GM18909 (cell line): ENCODE data around the gene BAZ2B.
"Not testable (repeated sequence)": the region's sequence is repeated elsewhere in the genome, so short reads cannot be mapped to it uniquely, and the experiment has no call there.

Experiments used
- ATAC-seq: cut with Tn5 transposase; IDR thresholded peaks from one replicate; pipeline ENCODE4 v1.9.1; 2021; ENCODE audit warnings: mild to moderate bottlenecking; ENCODE audit not compliant: unreplicated experiment, poor library complexity

The BAZ2B gene

DNA sequence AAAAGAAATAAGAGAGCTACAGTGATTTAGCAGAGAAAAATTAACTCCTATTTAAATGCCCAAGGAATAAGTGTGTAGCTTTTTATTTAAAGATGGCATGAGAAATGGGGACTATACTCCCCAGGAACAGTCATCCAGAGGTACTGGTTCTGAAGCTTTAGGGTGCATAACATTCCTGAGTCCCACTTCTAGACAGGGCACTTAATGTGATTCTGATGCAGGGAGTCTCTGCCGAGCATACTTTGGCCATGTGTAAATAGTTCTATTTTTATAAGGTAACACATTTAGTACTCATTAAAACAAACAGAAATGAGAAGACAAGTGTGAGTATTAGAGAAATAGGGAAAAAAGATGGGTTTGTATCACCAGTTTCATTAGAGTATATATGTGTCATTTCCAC lies 175.2 kb downstream of the BAZ2B start:
- ATAC-seq = no peak

DNA sequence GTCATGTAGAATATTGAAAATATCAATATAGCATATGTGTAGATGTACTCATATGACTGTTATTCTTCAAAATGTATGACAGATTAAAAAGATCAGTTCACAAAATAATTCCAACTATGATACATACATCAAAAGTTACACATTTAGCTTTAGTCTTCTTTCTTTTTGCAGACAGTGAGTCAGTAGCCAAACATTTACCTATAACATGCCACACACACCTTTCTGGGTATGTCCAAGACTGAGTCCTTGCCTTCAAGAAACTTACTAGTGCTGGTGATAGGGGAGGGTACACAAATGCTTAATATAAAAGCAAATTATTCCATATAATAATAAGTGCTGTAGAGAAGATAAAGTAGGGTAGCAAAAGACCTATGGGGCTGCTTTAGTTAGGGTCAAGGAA lies 176.9 kb downstream of the BAZ2B start:
- ATAC-seq = no peak

DNA sequence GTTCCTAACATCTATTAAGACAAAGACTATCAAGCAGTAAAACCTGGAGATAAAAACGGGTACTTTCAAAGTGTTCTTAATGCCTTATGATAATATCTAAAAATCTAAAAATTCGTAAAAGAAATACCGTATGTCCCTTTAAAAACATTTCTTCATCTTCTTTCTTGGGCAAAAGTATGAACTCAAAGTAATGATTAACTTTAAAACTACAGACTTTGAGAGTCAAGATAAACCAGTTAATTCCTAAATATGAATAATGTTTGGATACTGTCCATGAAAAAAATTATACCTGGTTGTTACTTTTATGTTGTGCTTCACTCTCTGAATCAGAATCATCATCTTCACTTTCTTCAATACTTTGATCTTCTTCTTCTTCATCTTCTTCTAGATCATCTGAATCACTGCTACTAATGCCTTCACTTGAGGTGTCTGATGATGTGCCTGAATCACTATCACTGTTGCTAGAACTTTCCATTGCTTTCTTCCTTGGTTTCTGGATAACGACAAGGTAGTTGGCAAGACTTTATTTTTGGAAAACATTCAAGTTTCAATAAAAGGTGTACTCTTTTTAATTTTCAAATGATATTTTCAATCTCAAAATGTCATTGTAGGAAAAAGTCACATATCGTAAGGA lies 177.5 kb downstream of the BAZ2B start:
- ATAC-seq = no peak

DNA sequence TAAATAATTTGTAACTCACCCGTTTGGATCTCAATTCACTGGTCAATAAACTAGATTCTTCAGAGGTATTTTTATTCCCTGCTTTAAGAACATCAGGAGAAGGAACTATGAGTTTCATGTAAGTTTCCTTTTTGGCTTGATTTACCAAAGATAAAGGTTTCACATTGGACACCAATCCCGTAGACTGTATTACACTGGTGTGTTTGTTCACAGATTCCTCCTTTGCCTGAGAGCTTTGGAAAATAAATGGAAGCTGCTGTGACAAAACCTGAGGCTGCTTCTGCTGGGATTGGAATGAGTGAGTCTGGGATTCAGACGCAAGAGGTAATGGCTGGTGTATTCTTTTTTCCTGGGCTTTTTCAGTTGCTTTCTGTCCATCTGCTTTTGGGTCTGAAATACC lies 178.1 kb downstream of the BAZ2B start:
- no peak for ATAC-seq

DNA sequence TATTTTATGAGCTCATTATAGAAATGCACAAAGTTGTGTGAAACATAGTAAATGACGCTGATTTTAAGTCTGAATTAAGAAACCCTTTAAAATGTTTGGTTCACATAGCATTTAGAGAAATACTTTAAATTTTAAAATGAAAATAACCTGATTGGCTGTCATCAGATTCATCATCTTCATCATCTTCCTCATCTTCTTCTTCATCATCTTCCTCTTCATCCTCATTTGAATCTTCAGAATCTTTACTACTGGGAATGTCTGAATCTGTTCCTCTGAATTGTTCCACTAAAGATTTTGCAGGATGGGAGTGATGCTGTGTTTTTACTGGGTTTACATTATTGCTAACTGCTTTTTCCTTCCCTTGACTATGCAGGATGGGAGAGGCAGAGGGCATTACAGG lies 183.7 kb downstream of the BAZ2B start:
- ATAC-seq = no peak

DNA sequence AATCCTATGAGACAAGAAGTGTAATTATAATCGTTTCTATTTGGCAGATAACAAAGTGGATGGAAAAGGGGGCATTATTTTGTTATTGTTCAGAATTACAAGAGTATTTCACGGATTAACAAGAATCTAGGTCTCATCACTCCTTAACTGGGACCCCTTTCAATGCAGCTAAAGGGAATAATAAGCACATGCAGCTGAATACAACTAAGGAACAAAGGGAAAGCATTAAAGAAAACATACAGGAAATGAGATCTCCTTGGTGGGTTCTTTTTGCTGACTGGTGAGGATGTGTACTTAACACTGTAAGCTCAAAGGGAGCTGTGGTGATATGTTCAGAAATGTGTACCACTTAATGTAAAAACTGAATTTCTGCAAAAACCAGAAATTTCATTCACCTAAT lies 189.3 kb downstream of the BAZ2B start:
- ATAC-seq = no peak

DNA sequence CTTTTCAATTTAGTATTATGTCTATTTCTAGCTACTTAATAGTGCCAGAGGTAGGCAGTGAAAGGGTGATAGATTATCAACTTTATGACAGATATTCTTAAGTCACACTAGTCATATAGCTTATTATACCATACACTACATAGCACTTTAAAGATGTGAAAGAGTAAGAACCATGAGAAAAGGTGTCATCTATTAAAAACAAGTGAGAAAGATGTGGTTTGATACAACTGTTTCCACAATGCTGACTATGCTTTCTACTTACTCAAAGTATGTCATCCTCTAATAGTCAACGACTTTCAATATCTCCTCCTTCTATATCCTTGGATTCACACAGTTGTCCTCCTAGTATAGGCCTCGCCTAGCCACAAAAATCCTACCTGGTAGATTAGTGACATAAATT lies 196.9 kb downstream of the BAZ2B start:
- no peak for ATAC-seq

DNA sequence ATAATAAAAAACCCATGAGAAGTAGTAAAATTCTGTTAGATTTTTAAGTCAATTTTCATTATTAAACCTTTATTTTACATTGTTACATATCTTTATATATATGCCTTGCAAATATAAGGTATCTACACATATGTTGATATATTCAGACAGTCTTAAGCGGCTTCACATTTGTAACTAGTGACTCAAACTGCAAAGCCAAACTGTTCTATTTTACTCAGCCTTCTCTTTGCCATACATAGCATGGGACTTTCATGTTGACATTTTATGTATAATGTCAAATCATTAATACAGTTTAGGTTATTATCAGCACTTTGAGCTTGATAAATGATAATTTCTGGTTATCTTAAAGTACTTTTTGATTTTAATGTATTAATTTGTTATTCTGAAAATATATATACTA lies 204.9 kb downstream of the BAZ2B start:
- ATAC-seq = no peak

DNA sequence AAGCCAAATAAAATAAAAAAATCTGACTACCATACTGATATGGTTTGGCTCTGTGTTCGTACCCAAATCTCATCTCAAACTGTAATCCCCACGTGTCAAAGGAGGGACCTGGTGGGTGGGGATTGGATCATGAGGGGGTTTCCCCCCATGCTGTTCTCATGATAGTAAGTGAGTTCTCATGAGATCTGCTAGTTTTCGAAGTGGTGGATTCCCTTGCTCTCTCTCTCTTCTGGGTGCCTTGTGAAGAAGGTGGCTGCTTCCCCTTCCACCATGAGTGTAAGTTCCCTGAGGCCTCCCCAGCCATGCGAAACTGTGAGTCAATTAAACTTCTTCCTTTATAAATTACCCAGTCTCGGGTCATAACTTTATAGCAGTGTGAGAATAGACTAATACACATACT lies 206.1 kb downstream of the BAZ2B start:
- no peak for ATAC-seq

DNA sequence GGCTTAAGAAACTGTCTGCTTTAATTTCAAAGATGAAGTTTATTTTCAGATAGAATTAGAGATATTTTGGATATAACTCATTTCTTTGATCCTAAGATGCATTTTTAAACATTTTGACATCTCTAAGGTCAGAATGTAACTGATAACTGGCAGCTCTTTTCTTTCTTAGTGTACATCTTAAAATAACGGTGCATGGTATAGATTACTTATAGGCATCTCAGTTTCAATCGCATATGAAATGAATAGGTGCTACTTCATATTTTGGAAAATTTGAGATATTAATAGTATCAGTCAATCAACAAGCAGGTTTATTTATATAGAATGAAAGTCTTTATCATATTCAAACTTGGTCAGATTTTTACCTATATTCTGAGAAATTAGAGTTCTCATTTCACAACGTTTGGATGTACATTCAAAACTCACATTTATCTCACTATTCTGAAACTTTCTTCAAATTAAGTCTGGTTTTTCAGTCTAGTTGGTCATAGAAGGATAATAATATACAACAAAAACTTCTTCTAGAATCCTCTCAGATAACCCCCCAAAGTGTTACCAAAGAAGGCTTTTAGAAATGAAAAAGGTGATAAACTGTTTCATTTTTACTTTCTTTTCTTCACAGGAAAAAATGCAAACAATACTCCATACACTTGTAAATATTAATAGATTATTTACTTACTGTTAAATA lies 207.1 kb downstream of the BAZ2B start:
- no peak for ATAC-seq

DNA sequence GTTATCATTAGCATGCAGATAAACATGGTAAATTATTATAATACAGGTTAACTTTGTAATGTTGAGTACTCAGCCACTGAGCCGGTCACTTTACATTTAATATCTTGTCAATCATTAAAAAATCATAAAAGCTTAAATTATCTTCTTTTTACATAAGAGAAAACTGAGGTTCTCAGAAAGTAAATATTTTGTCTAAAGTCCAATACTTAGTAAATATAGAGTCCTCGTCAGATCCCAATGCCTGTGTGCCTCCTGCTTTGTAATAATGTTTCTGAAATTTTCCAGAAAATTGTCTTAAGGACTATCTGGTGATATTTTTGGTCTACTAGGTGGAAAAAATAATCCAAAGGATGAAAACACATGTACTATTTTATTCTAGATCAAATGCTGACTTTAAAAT lies 213.6 kb downstream of the BAZ2B start:
- no peak for ATAC-seq

DNA sequence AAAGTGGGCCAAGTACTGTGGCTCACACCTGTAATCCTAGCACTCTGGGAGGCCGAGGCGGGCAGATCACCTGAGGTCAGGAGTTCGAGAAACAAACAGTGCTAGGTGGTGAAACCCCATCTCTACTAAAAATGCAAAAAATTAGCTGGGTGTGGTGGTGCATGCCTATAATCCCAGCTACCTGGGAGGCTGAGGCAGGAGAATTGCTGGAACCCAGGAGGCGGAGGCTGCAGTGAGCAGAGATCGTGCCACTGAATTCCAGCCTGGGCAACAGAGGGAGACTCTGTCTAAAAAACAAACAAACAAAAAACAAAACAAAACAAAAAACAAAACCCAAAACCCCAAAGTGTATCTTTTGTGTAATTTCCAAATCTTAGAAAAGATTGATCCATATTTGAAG lies 214.2 kb downstream of the BAZ2B start:
- ATAC-seq = not testable (repeated sequence)

DNA sequence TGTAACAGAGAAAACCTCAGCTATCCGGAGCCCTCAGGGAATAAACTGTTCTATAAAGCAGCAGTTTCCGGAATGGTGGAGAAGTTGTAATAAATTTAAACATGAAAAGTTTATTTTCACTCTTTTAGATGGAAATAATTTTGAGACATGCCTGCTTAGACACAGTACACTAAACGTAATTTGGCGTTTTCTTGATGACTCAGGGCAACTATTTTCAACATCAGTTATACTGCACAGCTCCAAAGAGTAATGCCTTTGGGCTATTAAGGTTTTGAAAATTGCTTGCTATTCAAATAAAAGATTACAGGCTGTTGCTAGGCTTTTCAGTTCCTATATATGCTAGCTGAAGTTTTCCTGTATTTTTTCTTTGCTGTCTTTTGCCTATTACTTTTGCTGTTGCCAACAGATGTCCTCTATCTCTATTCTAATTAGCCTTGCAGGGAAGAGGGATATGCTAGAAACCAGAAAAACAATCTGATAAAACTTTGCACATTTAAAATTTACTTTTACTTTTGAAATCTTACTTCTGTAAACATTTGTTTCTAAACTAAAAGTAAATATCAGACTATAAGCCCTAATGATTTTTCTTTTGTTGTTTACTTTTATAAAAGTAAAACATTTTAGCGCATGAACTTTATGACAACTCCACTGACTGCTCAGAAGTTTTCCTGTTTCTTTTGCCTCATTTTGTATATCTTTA lies 216.5 kb downstream of the BAZ2B start:
- ATAC-seq = no peak

DNA sequence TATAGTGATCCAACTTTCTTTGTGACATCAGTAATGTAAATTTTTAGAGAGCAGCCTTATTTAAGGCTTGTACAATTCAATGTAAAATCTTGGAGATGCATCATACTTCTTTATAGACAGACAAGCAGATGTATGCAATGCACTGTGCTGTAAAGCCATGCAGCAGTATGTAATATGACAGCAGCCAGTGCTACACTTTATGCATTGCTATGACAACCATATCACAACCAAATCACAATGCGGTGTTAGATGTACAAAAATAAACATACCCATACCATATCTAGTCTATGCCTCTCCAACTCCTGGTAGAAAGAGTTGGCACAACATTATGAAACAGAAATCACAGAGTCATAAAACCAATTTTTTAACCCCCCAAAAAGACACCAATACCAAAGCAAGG lies 219.5 kb downstream of the BAZ2B start:
- ATAC-seq = no peak

DNA sequence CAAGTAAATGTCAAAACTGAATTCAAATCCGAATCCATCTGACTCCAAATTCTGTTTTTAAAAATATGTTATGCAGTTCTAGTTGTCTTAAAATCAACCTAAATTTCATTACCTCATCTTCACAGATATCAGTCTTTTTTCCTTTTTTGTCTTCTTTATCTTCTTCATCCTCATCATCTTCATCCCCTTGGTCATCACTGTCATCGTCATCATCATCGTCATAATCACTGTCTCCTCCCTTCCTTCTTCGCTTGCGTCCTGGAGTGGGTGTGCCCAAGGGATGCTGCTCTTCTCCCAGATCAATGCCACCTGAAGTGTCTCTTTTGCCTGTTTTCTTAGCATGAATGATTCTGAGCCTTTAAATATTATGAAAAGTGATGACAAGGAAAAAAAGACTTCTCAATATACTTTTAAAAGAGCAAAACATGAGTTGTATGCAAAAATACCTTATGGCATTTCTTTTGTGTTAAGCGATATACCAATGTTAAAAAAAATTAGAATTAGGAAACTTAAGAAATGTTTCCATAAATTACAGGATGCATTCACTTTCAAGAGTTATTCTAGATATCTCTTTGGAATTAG lies 233.8 kb downstream of the BAZ2B start:
- no peak for ATAC-seq

DNA sequence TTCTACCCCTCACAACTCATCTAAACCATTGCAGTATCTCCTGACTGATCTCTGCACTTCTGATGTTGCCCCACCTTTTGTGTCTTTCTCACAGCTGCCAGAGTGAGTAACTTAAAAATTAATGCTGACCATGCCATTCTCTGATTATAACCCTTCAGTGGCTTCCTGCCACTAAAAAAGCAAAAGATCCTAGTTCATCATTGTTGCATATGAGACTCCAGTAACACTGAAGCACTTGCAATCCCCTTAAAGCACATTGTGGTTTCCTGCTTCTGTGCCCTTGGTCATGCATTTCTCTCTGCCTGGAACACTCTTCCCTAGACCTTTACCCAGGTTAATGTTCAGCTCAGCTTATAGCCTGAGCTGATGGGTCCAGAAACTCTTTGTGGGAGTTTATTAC lies 234.8 kb downstream of the BAZ2B start:
- ATAC-seq = peak; percentile 88

DNA sequence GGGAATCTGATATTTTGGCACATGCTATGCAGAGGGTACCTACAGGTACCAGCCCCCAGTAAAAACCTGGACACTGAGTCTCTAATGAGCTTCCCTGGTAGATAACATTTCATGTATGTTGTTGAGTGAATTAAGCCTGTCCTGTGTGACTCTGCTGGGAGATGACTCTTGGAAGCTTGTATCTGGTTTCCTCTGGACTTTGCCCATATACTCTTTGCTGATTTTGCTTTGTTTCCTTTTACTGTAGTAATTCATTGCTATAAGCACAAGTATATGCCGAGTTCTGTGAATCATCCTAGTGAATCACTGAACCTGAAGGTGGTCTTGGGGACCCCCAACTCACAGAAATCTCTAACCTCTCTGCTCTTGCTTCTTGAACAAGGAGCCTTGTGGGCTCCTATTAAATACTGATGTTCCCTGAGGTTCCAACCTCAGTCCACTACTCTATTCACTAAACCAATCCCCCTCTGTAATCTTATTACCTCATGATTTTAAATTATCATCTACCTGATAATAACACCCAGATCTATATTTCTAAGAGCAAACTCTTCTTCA lies 235.6 kb downstream of the BAZ2B start:
- no peak for ATAC-seq

DNA sequence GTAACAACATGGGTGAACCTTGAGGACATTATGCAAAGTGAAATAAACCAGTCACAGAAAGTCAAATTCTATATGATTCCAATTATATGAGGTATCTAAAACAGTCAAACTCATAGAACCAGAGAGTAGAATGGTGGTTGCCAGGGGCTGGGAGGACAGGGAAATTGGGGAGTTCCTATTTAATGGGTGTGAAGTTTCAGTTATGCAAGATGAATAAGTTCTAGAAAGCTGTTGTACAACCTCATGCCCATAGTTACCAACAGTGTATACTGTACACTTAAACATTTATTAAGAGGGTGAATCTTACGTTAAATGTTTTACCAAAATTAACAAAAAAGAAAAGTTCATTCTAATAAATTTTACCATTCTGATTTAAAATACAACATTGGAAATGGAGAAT lies 237.2 kb downstream of the BAZ2B start:
- ATAC-seq = no peak

DNA sequence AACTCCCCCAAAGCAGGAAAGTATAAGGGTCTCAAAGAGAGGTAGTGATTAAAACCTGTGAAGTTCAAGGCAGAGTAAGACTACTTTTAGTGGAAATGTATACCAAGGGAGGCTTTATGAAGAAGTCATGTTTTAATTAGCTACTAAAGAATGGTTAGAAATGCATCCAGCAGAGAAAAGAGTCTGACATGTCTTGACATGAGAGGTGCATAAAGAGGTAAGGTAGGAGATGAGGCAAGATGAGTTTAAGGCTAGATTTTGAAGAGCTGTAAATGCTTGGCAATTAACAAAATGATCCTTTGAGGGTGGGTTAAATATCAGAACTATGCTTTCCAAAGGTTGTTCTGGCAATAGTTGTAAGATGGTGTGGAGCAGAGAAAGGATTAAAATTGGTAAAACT lies 241.1 kb downstream of the BAZ2B start:
- ATAC-seq = no peak

DNA sequence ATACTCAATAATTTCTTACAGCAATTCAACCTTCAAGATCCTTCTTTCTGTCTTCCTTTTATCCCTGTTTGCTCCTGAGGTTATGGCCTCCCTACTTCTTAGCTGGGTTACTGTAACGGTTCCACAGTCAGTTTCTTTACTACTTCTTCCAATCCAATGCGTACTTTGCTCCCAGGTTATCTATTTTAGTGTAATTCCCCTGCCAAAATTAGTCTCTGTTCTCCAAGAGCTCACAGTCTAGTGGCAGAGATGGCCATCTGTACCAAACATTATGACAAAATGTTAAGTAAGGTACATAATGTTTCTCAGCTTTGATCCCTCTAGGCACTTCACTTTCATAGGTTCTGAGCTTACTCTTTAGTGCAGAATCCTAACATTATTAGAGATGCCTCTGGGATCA lies 244.8 kb downstream of the BAZ2B start:
- no peak for ATAC-seq

DNA sequence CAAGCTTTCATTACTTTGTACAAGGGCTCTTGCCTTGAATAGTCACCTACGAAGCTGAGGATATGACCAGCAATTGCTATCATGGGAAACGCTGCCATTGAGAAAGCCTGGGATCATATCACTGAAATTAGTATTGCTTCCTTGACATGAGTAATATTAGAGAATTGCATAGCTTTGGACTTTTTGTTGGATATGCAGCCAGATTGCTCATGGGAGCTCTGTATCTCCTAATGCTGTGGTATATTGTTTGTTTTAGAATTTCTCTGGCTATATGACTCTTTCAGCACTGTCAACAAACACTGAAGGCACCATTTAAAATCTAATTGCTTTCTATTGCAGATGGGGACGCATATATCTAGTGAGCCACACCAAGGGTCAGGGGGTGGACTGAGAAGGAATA lies 249.8 kb downstream of the BAZ2B start:
- ATAC-seq = no peak
